ENCODE measurements around the gene NIPSNAP3A. TPM values are rescaled to one million over a fixed set of nuclear protein-coding genes. Genes with fewer than 3 reads are reported as not detected.
"Not testable (repeated sequence)": the region's sequence is repeated elsewhere in the genome, so short reads cannot be mapped to it uniquely, and the experiment has no call there.

The NIPSNAP3A gene
- 7.0 TPM in 2 replicates for total RNA-seq (2014; rRNA removed; shearing (Covaris generic))

DNA sequence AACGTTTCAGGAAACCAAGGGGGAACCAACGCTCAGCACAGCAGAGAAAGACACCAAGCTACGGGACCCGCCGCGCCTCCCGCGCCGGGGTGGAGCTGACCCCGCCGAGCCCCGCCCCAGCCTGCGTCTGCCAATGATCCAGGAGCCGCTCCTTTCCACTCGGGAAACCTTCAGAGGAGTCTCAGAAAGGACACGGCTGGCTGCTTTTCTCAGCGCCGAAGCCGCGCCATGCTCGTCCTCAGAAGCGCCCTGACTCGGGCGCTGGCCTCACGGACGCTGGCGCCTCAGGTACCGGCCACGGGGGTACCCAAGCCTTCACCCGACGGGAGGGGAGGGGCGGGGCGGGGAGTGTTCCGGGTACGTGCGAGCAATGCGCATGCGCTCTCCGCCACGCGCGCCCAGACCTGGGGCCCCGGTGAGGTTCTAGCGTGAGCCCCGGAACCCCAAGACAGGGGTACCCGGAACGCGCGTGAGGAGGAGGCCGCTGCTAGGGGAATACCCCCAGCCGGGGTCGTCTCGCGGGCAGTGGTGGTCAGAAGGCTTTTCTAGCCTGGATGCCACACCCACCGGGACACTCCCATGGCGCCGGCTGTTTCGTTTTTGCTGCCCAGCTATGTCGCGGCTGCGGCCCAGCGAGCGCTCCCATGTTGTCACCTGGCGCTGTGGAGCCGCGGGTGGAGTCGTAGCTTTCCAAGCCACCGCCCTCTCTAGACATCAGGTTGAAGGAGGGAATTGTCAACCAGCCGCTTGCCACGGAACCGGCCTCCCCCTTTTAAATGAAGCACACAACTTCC, at the start of gene NIPSNAP3A:
TSS of gene NIPSNAP3A (plus strand) at position 119 of the 794 bp plus-strand sequence. CDS start at position 229, 110 bp downstream.
- peak; percentile 80 for DNase-seq (ENCODE audit: low spot score)

DNA sequence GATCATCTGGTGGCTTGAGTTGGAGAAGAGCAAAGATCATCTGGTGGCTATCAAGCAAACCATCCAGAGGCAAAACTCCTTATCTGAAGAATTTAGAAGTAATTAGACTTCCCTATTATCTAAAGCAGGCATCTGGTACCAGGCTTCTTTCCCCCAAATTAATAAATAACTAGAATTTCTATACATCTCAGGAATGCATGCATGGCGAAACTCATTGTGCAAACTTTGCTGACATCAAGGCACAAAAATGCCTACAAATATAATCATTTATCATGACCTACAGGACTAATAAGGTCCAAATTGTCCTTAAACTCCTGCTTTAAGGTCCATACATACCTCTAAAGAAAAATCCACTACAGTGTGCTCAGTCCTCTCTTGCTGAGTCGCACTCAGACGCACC, 47.2 kb upstream of the NIPSNAP3A start:
- DNase-seq (ENCODE audit: low spot score), result no peak

DNA sequence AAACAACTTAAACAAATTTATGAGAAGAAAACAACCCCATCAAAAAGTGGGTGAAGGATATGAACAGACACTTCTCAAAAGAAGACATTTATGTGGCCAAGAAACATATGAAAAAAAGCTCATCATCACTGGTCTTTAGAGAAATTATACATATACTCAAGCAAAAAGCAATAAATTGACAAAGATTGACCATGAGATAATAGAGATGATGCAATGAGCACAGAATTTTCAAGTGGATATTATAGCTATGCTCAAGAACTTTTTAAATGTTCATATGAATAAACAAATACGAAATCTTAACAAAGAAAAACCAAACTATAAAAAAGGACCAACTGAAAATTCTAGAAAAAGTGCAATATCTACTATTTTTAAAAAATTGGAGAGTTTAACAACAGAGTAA, 38.7 kb upstream of the NIPSNAP3A start:
- DNase-seq (ENCODE audit: low spot score), result not testable (repeated sequence)

DNA sequence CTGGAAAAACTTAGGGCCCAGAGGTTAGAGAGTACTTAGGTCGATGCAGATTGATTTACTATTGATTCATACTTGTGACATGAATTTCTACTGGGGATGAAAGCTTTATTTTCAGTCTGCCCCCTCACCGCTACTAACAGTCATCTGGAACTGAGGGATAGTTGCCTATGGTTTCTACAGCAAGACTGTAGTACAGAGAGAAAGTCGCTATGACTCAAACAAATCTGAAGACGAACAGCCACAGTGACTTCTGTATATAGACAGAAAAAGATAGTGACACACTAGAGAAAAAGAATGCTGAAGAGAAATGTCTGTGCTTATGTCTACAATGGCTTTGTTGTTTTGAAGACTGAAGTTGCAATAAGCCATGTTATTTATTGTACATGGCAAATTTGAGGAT, 35.9 kb upstream of the NIPSNAP3A start:
- DNase-seq (ENCODE audit: low spot score), result no peak

DNA sequence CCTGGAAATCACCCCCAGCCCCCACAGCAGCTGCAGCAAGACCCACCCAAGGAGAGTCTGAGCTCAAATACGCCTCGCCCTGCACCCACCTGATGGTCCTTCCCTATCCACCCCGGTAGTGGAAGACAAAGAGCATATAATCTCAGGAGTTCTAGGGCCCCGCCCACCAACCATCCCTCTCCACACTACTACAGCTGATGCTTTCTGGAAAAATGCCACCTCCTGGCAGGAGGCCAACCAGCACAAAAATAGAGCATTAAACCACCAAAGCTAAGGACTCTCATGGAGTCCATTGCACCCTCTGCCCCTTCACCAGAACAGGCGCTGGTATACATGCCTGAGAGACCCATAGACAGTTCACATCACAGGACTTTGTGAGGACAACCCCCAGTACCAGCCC, 22.5 kb upstream of the NIPSNAP3A start:
- no peak for DNase-seq (ENCODE audit: low spot score)

DNA sequence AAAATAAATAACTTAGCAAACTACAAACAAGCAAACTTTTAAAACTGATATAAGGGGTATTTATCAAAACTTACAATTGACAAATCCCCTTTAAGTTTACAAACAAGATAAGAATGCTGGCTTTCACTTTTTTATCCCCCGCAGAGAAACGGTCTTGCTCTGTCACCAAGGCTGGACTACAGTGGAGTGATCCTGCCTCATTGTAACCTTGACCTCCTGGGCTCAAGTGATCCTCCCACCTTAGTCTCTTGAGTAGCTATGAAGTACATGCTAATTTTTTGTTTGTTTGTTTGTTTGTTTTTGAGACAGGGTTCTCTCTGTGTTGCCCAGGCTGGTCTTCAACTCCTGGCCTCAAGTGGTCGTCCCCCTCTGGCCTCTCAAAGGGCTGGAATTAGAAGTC, 9.0 kb upstream of the NIPSNAP3A start:
- no peak for DNase-seq (ENCODE audit: low spot score)

DNA sequence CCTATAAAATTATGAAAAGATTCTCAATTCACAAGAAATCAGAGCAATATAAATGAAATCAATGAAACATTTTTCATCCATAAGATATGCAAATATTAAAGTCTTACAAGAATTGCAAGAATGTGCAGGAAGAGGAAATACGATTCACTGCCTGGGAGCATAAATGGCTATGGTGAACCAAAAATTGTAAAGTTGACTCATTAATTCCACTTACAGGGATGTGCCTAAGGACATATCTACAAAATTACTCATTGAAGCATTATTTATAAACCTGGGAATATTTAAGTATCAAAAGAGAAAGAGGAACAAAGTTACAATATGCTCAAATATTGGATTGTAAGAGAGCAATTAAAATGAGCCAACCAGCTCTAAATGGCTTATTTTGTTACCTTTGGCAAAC, 6.9 kb upstream of the NIPSNAP3A start:
- DNase-seq (ENCODE audit: low spot score), result no peak

DNA sequence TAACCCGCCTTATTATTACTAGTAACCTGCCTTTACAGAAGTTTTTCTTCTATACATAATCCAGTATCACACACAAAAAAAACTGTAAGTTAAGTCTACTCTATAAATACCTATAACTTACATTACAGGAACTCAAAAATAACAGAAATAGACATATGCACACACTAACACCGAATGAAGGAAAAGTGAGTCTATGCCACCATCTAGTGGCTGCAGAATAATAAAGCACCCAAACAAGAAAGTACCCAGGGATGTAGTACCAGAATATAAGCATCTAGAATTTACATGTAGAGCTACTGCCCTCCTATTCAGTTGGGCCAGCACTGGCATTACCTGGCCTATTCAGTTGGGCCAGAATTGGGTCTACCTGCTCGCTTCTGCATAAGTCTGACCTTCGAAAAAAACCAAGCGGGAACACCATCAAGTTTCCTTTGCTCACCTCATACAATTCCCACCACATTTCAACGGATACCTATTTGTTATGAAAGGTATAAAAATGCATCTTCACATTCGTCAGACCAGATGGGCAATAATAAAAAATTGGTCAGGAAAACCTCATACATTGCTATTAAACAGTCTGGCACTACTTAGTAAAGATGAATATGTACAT, 4.0 kb upstream of the NIPSNAP3A start:
- DNase-seq (ENCODE audit: low spot score), result peak; percentile 75

DNA sequence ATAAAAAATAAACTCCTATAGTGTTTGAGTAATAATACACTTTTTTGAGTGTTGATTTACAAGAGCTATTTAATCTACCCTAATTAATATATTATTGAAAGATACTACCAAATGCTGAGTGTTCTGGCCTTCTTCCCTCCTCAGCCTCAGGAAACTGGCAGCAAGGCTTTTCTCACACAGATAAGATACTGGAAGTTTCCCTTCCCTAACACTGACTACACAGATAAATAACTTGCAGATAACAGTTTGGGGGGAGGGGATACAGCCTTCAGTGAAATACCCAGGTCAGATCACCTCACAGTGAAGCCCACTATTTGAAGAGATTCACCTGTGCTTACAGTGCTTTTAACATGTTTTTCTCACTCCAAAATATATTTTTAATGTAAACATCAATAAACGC, 1.6 kb upstream of the NIPSNAP3A start:
- no peak for DNase-seq (ENCODE audit: low spot score)

DNA sequence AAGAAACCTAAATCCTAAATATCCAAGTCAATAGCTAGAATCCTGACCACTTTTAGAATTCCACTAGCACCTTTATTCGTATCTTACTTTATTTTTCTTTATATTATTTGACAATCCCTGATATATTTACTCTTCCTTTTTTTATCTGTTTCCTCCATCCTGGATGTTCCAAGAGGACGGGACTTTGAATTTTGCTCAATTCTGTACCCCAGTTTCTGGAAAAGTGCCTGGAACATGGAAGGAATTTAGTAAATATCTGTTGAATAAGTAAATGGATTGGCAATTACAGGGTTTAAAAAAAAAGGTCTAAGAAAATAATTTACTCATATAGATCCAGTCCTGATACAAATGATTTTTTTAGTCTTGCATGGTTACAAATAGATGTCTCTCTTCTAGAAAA, 1.2 kb upstream of the NIPSNAP3A start:
- no peak for DNase-seq (ENCODE audit: low spot score)

DNA sequence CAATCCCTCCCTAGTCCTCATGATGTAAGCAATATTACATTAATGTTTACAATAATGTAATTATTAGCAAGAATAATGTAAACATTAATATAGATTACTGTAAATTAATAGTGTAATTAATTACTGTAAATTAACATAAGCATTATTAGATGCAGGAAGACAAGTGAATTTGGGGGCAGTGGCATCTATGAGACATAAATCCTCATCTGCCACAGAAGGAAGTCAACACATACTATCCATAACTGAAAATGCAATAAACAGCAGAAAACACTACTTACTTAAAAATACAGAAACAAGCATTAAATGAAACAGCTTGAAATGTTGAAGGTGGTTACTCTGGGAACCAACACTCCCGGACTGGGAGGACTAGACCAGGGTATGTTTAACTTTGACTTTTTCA, 685 bp upstream of the NIPSNAP3A start:
- DNase-seq (ENCODE audit: low spot score), result no peak

DNA sequence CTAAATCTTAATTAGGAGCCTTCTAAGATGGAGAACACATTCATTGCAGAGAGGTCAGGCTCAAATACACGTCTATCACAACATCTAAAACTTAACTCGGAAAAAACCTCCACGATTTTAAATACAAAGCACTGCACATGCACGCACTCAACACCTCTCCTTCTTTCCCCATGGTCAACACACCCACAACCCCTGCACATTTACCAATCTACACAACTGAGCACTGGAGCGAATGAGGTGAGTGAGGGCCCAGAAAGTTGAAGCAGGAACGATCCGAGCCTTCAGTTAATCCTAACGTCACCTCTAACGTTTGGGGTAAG, 278 bp upstream of the NIPSNAP3A start:
- DNase-seq (ENCODE audit: low spot score), result no peak

DNA sequence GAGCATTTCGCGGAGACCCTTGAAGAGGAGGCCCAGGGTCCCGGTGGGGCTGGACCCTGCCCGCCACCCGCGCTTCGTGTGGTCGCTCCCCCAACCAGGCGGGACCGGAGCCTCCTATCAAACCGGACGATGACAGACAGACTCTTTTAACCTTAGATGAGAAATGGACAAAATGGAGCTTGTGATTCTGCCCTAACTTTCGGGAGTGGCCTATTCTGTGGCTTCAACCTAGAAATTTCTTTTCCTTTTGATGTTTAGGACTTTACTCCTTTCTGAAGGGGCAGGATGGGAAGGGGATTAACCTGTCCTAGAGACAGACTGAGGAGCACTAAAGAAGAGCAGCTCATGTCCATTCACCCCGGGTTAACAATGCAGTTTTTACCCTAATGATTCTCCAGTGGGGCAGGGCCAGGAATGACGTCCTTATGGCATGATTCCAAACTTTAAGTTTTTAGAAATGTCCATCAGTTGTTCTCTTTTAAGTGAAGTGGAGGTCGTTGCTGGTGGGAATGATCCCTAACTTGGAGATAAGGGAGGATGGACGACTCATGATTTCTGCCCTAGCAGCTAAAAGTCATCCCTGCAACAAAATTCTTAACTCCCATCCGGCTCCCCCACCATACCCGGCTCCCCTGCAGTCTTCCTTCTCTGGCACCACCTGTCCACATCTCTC, 1.0 kb downstream of the NIPSNAP3A start:
- peak; percentile 12 for DNase-seq (ENCODE audit: low spot score)

DNA sequence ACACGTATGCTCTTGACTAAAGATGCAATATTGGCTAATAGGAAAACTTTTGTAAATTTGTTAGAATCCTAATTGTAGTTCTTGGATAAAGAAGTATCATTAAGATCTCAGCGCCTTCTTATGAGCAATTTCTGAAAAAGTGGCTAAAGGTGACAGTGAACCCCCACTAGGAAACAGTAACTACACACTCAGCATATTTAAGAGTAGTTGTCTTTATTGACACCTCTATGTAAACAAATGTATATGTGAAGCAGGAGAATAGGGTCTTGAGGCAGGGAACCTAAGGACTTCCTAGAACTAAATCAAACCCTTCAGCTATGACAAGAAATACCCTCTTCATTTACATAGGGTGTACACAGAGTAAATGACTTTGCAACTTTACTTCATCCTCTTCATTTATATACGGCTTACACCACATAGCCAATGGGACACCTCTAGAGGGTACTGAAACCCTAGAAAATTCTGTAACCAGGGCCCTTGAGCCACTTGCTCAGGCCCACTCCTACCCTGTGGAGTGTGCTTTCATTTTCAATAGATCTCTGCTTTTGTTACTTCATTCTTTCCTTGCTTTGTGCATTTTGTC, 2.8 kb downstream of the NIPSNAP3A start:
- DNase-seq (ENCODE audit: low spot score), result no peak

DNA sequence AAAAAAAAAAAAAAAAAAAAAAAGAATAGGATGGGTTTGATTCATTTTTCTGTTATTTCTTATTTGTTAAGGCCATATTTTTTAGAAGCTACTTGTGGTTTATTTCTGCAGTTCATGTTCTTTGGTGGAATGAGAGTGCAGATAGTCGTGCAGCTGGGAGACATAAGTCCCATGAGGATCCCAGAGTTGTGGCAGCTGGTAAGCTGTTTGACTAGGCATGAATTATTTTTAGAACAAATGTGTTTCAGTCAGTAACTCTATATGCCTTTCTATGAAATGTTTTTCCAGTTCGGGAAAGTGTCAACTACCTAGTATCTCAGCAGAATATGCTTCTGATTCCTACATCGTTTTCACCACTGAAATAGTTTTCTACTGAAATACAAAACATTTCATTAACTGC, 11.5 kb downstream of the NIPSNAP3A start:
- no peak for DNase-seq (ENCODE audit: low spot score)

DNA sequence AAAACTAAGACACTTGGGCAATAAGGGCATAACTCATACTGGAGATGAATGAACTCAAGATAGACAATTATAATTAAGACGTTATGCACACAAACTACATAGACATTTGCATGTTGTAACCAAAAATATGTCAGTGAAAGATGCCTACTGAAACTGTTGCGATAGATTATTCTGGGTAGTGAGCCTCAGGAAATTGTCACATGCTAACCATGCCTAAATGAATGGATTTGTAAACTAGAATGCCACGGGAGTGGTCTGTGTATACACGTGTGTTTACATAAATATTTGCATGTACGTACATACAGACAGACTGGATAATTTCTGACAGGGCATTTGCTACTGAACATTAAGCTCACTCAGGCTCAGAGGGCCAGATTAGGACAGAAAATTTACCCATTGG, 17.7 kb downstream of the NIPSNAP3A start:
- peak; percentile 2 for DNase-seq (ENCODE audit: low spot score)

DNA sequence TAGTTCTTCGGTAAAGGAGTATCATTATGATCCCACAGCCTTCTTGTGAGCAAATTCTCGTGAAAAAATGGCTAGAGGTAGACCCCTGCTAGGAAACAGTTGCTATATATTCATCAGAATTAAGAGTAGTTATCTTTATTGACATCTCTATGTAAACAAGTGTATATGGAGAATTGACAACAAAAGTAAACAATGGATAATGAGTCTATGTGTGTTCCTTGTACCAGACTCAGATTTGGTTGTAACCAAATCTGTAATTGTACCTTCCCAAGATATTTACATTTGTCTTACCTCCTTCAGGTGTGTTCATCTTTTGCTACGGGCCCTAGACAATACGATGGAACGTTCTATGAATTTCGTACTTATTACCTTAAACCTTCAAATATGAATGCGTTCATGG, 18.5 kb downstream of the NIPSNAP3A start:
- DNase-seq (ENCODE audit: low spot score), result no peak

DNA sequence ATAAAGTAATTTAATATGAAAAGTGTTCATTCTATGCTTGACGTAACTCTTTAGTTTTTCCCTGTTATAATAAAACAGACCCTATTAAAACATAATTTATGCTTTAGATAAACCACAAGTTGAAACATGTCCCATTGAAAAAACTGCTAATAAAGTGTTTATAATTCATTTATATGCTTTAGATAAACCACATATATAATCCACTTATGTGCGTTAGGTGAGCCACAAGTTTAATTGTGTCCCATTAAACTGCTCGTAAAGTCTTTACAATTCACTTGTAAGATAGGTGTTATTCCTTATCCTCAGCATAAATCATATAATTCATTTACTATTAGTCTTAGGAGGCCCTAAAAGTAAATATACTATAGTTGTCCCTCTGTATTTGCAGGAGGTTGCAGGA, 20.0 kb downstream of the NIPSNAP3A start:
- DNase-seq (ENCODE audit: low spot score), result peak; percentile 44

DNA sequence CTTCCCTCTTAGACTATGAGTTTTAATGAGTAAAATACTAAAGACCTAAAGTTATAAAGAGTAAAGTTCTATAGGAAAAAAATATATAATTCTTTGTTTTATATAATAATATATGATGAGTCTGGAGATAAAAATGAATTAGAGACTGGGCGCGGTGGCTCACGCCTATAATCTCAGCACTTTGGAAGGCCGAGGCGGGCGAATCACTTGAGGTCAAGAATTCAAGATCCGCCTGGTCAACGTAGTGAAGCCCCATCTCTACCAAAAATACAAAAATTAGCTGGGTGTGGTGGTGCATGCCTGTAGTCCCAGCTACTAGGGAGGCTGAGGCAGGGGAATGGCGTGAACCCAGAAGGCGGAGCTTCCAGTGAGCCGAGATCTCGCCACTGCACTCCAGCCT, 21.5 kb downstream of the NIPSNAP3A start:
- not testable (repeated sequence) for DNase-seq (ENCODE audit: low spot score)

DNA sequence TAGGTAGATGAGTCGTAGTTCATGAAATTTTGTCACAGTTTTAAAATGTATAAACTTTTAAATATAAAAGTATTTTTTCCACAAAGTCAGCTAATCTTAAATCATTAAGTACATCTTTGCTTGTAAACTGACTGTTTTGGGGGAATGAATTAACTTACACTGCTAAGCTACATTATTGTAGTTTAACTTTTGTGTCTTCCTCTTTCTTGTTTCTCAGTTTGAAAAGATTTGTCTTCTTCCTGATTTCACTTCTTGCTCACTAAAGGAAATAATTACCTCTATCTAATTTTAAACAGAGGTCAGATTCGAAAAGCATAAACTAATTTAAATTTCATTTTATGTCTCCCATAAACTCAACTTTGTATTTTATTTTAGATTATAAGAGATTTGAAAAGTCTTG, 22.2 kb downstream of the NIPSNAP3A start:
- DNase-seq (ENCODE audit: low spot score), result no peak

DNA sequence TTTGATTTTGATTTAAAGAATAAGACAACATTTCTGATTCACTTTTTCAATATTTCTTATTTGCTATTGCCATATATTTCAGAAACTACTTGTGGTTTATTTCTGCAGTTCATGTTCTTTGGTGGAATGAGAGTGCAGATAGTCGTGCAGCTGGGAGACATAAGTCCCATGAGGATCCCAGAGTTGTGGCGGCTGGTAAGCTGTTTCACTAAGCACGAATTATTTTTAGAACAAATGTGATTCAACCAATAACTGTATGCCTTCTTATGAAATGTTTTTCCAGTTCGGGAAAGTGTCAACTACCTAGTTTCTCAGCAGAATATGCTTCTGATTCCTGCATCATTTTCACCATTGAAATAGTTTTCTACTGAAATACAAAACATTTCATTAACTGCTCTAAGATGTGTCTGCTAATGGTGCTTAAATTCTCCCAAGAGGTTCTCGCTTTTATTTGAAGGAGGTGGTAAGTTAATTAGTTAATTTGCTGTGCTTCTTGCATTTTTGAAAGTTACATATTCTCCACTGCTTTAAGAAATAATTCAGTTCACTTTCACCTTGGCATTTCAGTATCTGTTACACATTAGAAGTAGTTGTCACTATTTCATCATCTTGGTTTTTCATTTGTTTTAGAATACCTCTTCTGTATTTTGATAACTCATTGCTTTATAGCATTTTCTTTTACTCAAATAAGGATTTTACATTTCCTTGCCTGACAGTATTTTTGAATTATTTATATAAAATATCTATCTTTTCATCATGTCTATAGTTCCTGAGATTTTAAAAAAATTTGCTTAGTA, 25.4 kb downstream of the NIPSNAP3A start:
- DNase-seq (ENCODE audit: low spot score), result no peak

DNA sequence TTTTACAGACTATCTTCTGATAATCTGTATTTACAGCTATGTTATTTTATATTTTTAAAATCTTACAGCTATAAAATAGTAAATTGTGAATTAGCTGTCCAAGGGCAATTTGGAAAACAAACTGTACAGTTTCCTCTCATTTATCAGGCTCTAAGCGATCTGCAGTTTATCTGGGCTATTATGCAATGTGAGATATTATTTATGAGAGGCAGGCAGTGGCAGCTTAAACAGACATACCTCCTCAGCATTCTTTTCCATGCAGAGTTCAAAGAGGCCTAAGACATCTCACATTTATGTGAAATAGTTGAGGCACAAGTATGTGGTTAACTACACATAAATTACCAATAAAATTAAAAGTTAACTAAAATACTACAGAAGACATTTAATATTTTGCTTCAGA, 26.6 kb downstream of the NIPSNAP3A start:
- no peak for DNase-seq (ENCODE audit: low spot score)
